HL-60/S4 treated with phorbol 12-myristate 13-acetate at 8.2 ng/mL for 4 days and 3 days (cell line): ENCODE data around the gene OSBPL3.

Experiments used
- in situ Hi-C: fragments of 300-500 bp; cut with MboI; formaldehyde crosslinking; loops from 2 replicates; pipeline ENCODE4 v1.15.0; 2022; ENCODE audit warnings: low sequenced_read_pairs

OSBPL3 gene

GRCh38 chr7:24835643-24836042 lies 144.3 kb downstream of the OSBPL3 start:
- in situ Hi-C loops, result no loop called here

GRCh38 chr7:24834128-24834798 lies 145.7 kb downstream of the OSBPL3 start:
- in situ Hi-C loops, result no loop called here

- in situ Hi-C loops, result no loop called here
Observed at GRCh38 chr7:24833549-24833948, 146.4 kb downstream of the OSBPL3 start.

GRCh38 chr7:24831240-24831639 lies 148.7 kb downstream of the OSBPL3 start:
- in situ Hi-C loops, result no loop called here

GRCh38 chr7:24830440-24831050 lies 149.4 kb downstream of the OSBPL3 start:
- in situ Hi-C loops, result no loop called here

GRCh38 chr7:24829787-24830186 lies 150.2 kb downstream of the OSBPL3 start:
- in situ Hi-C loops, result no loop called here

- in situ Hi-C loops, result no loop called here
Observed at GRCh38 chr7:24828891-24829661, 150.9 kb downstream of the OSBPL3 start.

GRCh38 chr7:24827589-24827988 lies 152.4 kb downstream of the OSBPL3 start:
- in situ Hi-C loops, result no loop called here

- in situ Hi-C loops, result no loop called here
Observed at GRCh38 chr7:24827027-24827426, 153.0 kb downstream of the OSBPL3 start.

- in situ Hi-C loops, result no loop called here
Observed at GRCh38 chr7:24826662-24827020, 153.3 kb downstream of the OSBPL3 start.

- in situ Hi-C loops, result no loop called here
Observed at GRCh38 chr7:24825931-24826661, 153.9 kb downstream of the OSBPL3 start.

- in situ Hi-C loops, result no loop called here
Observed at GRCh38 chr7:24825381-24825794, 154.6 kb downstream of the OSBPL3 start.

GRCh38 chr7:24824896-24825295 lies 155.1 kb downstream of the OSBPL3 start:
- in situ Hi-C loops, result loop anchor here (25.0 kb wide), 1 partner anchor 162 kb away; the partner anchor contains the start of gene OSBPL3

GRCh38 chr7:24824400-24824799 lies 155.6 kb downstream of the OSBPL3 start:
- in situ Hi-C loops, result loop anchor here (25.0 kb wide), 1 partner anchor 163 kb away; the partner anchor contains the start of gene OSBPL3

- in situ Hi-C loops, result loop anchor here (25.0 kb wide), 1 partner anchor 166 kb away; the partner anchor contains the start of gene OSBPL3
Observed at GRCh38 chr7:24821754-24822054, 158.3 kb downstream of the OSBPL3 start.

GRCh38 chr7:24821045-24821753 lies 158.8 kb downstream of the OSBPL3 start:
- in situ Hi-C loops, result loop anchor here (25.0 kb wide), 1 partner anchor 166 kb away; the partner anchor contains the start of gene OSBPL3

- in situ Hi-C loops, result loop anchor here (25.0 kb wide), 1 partner anchor 167 kb away; the partner anchor contains the start of gene OSBPL3
Observed at GRCh38 chr7:24820730-24821044, 159.3 kb downstream of the OSBPL3 start.

GRCh38 chr7:24819916-24820689 lies 159.9 kb downstream of the OSBPL3 start:
- in situ Hi-C loops, result loop anchor here (25.0 kb wide), 1 partner anchor 167 kb away; the partner anchor contains the start of gene OSBPL3

- in situ Hi-C loops, result loop anchor here (25.0 kb wide), 1 partner anchor 170 kb away; the partner anchor contains the start of gene OSBPL3
Observed at GRCh38 chr7:24817339-24817738, 162.6 kb downstream of the OSBPL3 start.

- in situ Hi-C loops, result loop anchor here (25.0 kb wide), 1 partner anchor 170 kb away; the partner anchor contains the start of gene OSBPL3
Observed at GRCh38 chr7:24816868-24817267, 163.1 kb downstream of the OSBPL3 start.
